Ishikawa (cell line): ENCODE results near the gene RSPH3.

Source experiments
- CREB1 ChIP-seq: IDR thresholded peaks from 2 replicates; pipeline ENCODE4 v1.6.1; 2012; ENCODE audit warnings: low read depth
- EP300 ChIP-seq: IDR thresholded peaks from 2 replicates; pipeline ENCODE4 v1.6.1; 2012; ENCODE audit warnings: borderline replicate concordance
- MAX ChIP-seq: IDR thresholded peaks from 2 replicates; pipeline ENCODE4 v1.6.1; 2012
- NFIC ChIP-seq: IDR thresholded peaks from 2 replicates; pipeline ENCODE4 v1.6.1; 2012
- REST ChIP-seq: IDR thresholded peaks from 2 replicates; pipeline ENCODE4 v1.6.1; 2012; ENCODE audit warnings: low read depth, mild to moderate bottlenecking
- TAF1 ChIP-seq: IDR thresholded peaks from 2 replicates; pipeline ENCODE4 v1.6.1; 2012; ENCODE audit warnings: low read depth, mild to moderate bottlenecking
- YY1 ChIP-seq: IDR thresholded peaks from 2 replicates; pipeline ENCODE4 v1.6.1; 2012; ENCODE audit warnings: low read depth

- no peak for TF ChIP-seq CREB1
- TF ChIP-seq YY1 = no peak
- no peak for TF ChIP-seq EP300
- TF ChIP-seq TAF1 = no peak
- TF ChIP-seq NFIC = no peak
- no peak for TF ChIP-seq REST
- no peak for TF ChIP-seq MAX
These were observed 27.5 kb downstream of the RSPH3 start for GRCh38 chr6:158972241-158973233.
